ENCODE data around the gene HADHB.
"Not testable (repeated sequence)": the region's sequence is repeated elsewhere in the genome, so short reads cannot be mapped to it uniquely, and the experiment has no call there.

Gene HADHB

DNA sequence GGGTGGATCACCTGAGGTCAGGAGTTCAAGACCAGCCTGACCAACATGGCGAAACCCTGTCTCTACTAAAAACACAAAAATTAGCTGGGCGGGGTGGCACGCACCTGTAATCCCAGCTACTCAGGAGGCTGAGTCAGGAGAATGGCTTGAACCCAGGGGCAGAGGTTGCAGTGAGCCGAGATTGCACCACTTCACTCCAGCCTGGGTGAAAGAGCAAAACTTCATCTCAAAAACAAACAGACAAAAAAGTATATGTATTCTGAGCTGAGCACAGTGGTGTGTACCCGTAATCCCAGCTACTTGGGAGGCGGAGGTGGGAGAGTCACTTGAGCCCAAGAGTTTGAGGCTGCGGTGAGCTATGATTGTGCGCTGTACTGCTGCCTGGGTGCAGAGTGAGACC lies 86.6 kb downstream of the HADHB start:
- not testable (repeated sequence) for DNase-seq

DNA sequence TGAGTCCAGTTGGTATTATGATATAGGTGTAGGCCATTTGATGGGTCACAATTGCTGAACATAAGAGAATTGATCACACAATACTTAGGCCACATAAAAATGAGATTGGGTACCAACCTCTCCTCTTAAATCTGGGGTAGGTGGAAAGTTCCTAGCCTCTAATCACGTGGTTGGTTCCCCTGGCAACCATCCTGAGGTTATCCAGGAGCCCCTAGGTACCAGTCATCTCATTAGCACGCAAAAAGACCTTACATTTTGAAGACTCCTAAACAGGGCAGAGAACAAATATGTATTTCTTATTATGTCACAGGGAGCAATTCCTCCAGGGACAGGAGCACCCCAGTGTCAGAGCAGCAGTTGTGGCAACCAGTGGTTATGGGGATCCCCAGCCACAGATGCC lies 88.6 kb downstream of the HADHB start:
- DNase-seq, result no peak

DNA sequence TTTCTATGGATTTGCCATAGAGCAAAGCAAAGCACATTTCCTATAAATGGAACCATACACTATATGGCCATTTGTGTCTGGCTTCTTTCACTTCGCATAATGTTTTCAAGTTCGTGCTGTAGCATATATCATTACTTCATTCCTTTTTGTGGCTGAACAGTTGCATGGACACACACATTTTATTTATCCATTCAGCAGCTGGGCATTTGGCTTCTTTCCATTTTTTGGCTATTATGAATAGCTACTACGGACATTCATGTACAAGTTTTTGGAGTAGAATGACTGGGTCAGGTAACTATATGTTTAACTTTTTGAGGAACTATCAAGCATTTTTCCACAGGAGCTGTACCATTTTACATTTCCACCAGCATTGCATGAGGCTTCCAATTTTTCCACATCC lies 90.5 kb downstream of the HADHB start:
- DNase-seq, result no peak

DNA sequence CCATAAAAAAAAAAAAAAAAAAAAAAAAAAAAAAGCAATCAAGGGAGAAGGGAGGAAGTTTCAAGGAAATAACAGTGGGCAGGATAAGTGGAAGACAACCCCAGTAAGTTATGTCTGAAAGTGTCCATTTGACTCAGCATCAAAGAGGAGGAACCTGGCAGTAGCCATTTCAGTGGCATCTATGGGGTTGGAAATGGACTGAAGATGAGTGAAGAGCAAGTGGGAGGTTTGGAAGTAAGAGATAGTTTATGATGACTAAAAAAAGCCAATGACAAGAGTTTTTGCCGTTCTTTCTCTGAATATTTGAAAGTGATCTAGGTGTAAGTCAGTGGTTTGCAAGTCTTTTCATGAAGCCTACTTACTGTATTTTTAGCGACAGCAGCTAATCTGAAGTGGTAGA lies 92.0 kb downstream of the HADHB start:
- DNase-seq, result no peak

DNA sequence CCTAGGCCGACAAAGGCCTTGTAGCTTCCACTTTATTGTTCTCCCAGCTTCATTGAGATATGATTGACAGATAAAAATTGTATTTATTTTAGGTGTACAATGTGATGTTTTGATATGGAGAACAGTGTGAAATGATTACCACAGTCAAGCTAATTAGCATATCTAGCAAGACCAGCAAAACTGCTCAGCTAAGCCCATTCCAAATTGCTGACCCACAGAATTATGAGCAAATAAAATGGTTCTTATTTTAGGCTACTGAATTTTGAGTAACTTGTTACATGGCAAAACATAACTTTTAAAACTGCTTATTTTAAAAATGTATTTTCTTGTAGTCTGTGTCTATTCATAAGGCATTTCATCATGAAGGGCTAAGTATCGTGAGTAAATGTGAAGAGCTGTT lies 92.6 kb downstream of the HADHB start:
- no peak for DNase-seq
